ENCODE data around the gene SMIM35. TPM values are rescaled to one million over a fixed set of nuclear protein-coding genes. Genes with fewer than 3 reads are reported as not detected.

The SMIM35 gene
- total RNA-seq, 1 donor from 2014 or later = not detected

DNA sequence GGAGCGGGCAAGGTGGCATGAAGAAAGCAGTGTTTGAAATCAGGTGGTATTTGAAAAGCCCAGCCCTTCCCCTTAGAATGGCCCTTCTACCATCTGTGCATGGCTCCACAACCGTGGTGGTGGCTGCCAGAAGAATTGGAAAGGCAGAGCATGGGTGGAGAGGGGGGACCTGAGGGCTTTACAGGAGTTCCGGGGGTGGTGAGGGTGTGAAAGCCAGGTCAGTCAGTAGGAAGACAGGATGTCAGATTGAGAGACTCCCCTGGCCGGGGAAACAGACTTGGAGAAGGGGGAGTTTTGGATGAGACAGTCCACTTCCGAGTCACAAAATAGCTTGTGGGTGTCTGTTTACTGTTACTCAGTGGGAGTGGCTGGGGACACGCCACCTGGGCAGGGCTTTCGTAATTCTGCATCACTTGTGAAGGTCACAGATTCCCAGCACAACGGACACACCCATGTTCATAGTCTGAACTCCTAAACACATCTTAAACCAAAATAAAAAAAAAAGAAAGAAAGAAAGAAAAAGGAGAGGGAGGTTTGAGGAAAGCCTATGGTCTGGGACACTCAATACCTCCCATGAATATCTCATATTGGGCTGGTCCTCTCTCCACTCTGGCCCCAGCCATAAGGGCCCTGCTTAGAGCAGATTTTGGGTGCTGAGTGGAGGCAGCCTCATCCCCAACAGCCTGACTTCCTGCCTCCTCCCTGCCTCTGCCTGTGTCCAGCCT is 24.4 kb upstream of the SMIM35 start:
- Mint-ChIP-seq H3K36me3 (ENCODE audit: unreplicated experiment) (no peaks in the 10 kb centered on the region), H3K9me3 (ENCODE audit: unreplicated experiment) (peaks cover 7% of the 10 kb centered on the region)
- TF ChIP-seq, protein P1, sequence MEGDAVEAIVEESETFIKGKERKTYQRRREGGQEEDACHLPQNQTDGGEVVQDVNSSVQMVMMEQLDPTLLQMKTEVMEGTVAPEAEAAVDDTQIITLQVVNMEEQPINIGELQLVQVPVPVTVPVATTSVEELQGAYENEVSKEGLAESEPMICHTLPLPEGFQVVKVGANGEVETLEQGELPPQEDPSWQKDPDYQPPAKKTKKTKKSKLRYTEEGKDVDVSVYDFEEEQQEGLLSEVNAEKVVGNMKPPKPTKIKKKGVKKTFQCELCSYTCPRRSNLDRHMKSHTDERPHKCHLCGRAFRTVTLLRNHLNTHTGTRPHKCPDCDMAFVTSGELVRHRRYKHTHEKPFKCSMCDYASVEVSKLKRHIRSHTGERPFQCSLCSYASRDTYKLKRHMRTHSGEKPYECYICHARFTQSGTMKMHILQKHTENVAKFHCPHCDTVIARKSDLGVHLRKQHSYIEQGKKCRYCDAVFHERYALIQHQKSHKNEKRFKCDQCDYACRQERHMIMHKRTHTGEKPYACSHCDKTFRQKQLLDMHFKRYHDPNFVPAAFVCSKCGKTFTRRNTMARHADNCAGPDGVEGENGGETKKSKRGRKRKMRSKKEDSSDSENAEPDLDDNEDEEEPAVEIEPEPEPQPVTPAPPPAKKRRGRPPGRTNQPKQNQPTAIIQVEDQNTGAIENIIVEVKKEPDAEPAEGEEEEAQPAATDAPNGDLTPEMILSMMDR (IDR thresholded peaks at IDR 0.05; ENCODE audit: partially characterized antibody, unreplicated experiment) = no peak

DNA sequence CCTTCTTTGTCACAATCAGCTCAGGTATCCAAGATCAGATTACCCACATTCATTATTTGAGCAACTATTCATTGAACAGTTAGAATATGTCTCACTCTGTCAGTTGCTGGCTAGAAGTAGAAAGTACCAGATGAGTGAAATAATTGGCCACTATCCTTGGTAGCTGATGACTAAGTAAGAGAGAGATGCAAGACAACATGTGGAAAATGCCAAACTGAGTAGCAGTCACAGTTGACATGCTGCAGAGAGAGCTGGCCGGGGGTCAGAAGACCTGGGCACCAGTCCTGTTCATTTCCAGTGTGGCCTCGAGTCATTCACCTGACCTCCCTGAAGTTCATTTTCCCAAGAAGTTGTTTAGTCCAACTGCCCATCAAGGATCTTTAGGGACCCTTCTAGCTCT is 22.5 kb upstream of the SMIM35 start:
- Mint-ChIP-seq H3K36me3 (ENCODE audit: unreplicated experiment) (no peaks in the 10 kb centered on the region), H3K27ac (ENCODE audit: unreplicated experiment) (no peak overlapping the region), H3K4me1 (ENCODE audit: low read depth, unreplicated experiment) (peaks cover 4% of the 10 kb centered on the region), H3K4me3 (ENCODE audit: unreplicated experiment) (no peak overlapping the region), H3K9me3 (ENCODE audit: unreplicated experiment) (peaks cover 5% of the 10 kb centered on the region), H3K27me3 (ENCODE audit: unreplicated experiment) (peaks cover 4% of the 10 kb centered on the region)
- DNase-seq = no peak
- TF ChIP-seq, protein P1 (IDR thresholded peaks at IDR 0.05; ENCODE audit: partially characterized antibody, unreplicated experiment) = no peak

More for the DNA sequence above, 24.4 kb upstream of the SMIM35 start:
- peaks cover 5% of the 10 kb centered on the region for H3K27me3 Mint-ChIP-seq (ENCODE audit: unreplicated experiment)
- no peak overlapping the region for H3K27ac Mint-ChIP-seq (ENCODE audit: unreplicated experiment)
- no peaks in the 10 kb centered on the region for H3K4me1 Mint-ChIP-seq (ENCODE audit: low read depth, unreplicated experiment)
- DNase-seq = no peak
- no peak overlapping the region for H3K4me3 Mint-ChIP-seq (ENCODE audit: unreplicated experiment)

DNA sequence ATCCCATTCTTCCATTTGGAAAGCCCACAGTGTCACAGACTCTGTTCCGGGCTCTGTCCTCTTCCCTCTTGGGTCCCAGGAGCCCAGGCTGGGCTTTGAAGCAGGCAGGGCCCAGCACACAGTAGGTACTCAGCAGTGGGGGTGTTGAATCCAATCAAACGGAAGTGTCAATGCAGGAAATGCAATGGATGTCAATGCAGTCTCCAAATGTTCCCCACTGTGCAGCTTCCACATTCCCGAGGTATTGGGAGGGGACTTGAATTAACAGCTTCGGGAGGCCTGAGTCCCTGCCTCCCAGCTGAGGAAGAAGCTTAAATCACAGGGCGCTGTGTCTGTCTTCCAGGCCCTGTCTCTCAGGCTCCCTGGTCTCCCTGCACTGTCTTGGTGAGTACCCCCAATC is 21.8 kb upstream of the SMIM35 start:
- H3K27ac Mint-ChIP-seq (ENCODE audit: unreplicated experiment) = no peak overlapping the region
- peaks cover 5% of the 10 kb centered on the region for H3K9me3 Mint-ChIP-seq (ENCODE audit: unreplicated experiment)
- H3K4me3 Mint-ChIP-seq (ENCODE audit: unreplicated experiment) = no peak overlapping the region
- DNase-seq = no peak
- no peaks in the 10 kb centered on the region for H3K36me3 Mint-ChIP-seq (ENCODE audit: unreplicated experiment)
- TF ChIP-seq, protein P1 (IDR thresholded peaks at IDR 0.05; ENCODE audit: partially characterized antibody, unreplicated experiment) = no peak
- peaks cover 4% of the 10 kb centered on the region for H3K4me1 Mint-ChIP-seq (ENCODE audit: low read depth, unreplicated experiment)
- peaks cover 4% of the 10 kb centered on the region for H3K27me3 Mint-ChIP-seq (ENCODE audit: unreplicated experiment)

DNA sequence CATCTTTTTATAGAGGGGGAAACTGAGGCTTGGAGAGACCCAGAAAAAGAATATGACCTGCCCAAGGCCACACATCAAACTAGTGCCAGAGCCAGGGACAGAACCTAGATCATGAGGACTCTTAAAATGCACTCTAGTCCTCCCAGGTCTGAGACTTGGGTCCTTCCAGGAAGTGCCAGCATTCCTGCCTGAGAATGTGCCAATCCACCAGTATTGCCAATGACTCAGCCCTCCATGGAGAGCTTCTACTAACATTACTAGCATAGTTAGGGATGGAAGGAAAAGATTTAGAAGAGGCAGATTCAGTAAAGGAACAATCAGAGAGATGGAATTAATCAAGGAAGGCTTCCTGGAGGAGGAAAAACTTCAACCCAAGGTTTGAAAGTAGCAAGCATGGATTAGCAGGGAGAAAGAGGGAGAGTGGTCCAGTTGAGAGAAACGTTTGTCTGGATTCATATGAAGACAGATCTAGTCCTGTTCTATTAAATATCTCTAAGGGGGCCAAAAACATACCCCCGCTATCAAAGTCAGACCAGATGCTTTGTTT is 20.1 kb upstream of the SMIM35 start:
- H3K36me3 Mint-ChIP-seq (ENCODE audit: unreplicated experiment) = peaks cover 4% of the 10 kb centered on the region
- peaks cover 3% of the 10 kb centered on the region for H3K9me3 Mint-ChIP-seq (ENCODE audit: unreplicated experiment)
- TF ChIP-seq, protein P1 (IDR thresholded peaks at IDR 0.05; ENCODE audit: partially characterized antibody, unreplicated experiment) = no peak
- H3K4me1 Mint-ChIP-seq (ENCODE audit: low read depth, unreplicated experiment) = peaks cover 8% of the 10 kb centered on the region
- no peak for DNase-seq
- no peak overlapping the region for H3K27ac Mint-ChIP-seq (ENCODE audit: unreplicated experiment)
- H3K27me3 Mint-ChIP-seq (ENCODE audit: unreplicated experiment) = peaks cover 4% of the 10 kb centered on the region
- no peak overlapping the region for H3K4me3 Mint-ChIP-seq (ENCODE audit: unreplicated experiment)

DNA sequence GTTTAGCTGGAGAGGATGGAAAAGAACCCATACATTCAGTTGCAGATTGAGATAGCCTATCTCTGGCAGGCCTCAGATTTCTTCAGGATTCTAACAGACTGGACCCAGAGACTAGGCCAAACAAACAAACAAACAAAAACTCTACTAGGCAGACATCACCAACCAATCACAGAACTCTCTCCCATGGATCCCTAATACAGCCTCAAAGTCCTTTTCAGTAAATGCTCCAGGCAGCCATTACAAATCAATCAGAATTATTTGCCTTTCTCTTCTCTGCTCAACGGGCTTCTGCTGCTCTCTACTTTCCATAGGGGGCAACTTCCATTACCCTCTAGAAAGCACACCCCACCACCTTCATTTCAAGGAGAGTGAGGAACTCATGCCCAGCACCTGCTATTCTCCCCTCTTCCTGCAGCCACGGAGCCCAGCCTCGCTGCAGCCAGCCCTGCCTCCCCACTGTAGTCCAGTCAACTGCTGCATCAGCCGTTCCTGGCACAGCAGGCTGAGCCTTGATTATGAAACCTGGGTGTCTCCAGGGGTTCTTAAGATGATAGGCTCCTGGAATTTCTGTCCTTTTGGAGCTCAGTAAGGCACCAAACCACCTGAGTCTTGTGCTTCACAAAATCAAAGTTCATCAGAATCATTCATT is 19.0 kb upstream of the SMIM35 start:
- no peak for DNase-seq
- peaks cover 4% of the 10 kb centered on the region for H3K36me3 Mint-ChIP-seq (ENCODE audit: unreplicated experiment)
- H3K4me3 Mint-ChIP-seq (ENCODE audit: unreplicated experiment) = no peak overlapping the region
- peaks cover 8% of the 10 kb centered on the region for H3K27me3 Mint-ChIP-seq (ENCODE audit: unreplicated experiment)
- no peak overlapping the region for H3K27ac Mint-ChIP-seq (ENCODE audit: unreplicated experiment)
- peaks cover 5% of the 10 kb centered on the region for H3K9me3 Mint-ChIP-seq (ENCODE audit: unreplicated experiment)
- H3K4me1 Mint-ChIP-seq (ENCODE audit: low read depth, unreplicated experiment) = peaks cover 17% of the 10 kb centered on the region
- TF ChIP-seq, protein P1 (IDR thresholded peaks at IDR 0.05; ENCODE audit: partially characterized antibody, unreplicated experiment) = no peak

All from glutamatergic neuron (in vitro differentiated cells).